Gastrocnemius medialis (tissue), 4 donors: Measurements from ENCODE around the gene CLEC10A.

Experiments
- POLR2A ChIP-seq, 2 donors: fragments of 450-650 bp; IDR thresholded peaks; one replicate each; pipeline ENCODE4 v1.6.1; 2017; ENCODE audit warnings: antibody characterized with exemption in 2 of 2, mild to moderate bottlenecking in 2 of 2, moderate library complexity in 2 of 2
- TF ChIP-seq, protein P1 (sequence below), 5 experiments: fragments of 450-650 bp in 3 of 5; fragments of 200-600 bp in 2 of 5; sonication (generic) in 2 of 5; IDR thresholded peaks in 4 of 5; conservative IDR thresholded peaks in 1 of 5; 1 replicate in 4 of 5; 2 replicates in 1 of 5; pipeline ENCODE4 v1.5.1; 2016 to 2019; ENCODE audit warnings: antibody characterized with exemption in 5 of 5, mild to moderate bottlenecking in 3 of 5, moderate library complexity in 3 of 5

DNA sequence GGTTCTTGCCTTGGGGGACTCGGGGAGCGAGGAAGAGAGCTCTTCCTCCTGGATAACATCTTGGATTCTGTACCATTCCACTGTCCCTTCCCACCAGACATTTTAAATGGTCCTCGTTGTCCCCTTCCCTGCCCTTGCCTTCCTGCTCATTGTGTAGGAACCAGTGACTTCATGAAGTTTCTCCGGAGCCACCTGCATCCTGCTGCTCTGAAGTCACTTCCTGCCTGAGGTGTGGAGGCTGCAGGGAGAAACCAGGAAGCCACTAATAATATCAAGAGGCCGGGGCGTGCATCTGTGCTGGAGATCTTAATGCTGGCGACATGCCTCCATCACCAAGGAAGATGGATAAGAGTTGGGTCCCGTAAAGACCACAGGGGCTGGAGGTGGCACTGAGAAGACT lies 50.4 kb downstream of the CLEC10A start:
- TF ChIP-seq, protein P1, sequence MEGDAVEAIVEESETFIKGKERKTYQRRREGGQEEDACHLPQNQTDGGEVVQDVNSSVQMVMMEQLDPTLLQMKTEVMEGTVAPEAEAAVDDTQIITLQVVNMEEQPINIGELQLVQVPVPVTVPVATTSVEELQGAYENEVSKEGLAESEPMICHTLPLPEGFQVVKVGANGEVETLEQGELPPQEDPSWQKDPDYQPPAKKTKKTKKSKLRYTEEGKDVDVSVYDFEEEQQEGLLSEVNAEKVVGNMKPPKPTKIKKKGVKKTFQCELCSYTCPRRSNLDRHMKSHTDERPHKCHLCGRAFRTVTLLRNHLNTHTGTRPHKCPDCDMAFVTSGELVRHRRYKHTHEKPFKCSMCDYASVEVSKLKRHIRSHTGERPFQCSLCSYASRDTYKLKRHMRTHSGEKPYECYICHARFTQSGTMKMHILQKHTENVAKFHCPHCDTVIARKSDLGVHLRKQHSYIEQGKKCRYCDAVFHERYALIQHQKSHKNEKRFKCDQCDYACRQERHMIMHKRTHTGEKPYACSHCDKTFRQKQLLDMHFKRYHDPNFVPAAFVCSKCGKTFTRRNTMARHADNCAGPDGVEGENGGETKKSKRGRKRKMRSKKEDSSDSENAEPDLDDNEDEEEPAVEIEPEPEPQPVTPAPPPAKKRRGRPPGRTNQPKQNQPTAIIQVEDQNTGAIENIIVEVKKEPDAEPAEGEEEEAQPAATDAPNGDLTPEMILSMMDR (IDR thresholded peaks at IDR 0.05 in 4 of 5, conservative IDR thresholded peaks at IDR 0.05 in 1 of 5), result no peak
- peak in 1 of 2 donors; percentile 48 for TF ChIP-seq POLR2A (IDR thresholded peaks at IDR 0.05)
